RCC 7860 (cell line): ENCODE data around the gene EEA1.

Source experiments
- DNase-seq: peaks from one replicate; pipeline ENCODE4 v3.0.0-alpha.2; 2015; ENCODE audit warnings: low spot score
- FAIRE-seq: peaks from 2 replicates; lab custom pipeline; 2012; peaks lifted over from hg19 to GRCh38; lab: Jason Lieb, UNC

Gene EEA1

GRCh38 chr12:92726850-92727249 lies 202.2 kb downstream of the EEA1 start:
- FAIRE-seq (no peak), DNase-seq (no peak)

GRCh38 chr12:92722897-92723296 lies 206.2 kb downstream of the EEA1 start:
- no peak for DNase-seq
- no peak for FAIRE-seq

GRCh38 chr12:92721656-92722055 lies 207.4 kb downstream of the EEA1 start:
- no peak for DNase-seq
- FAIRE-seq = no peak

GRCh38 chr12:92721130-92721529 lies 208.0 kb downstream of the EEA1 start:
- peak; percentile 10 for DNase-seq
- no peak for FAIRE-seq
